Activated T-helper 2 cell treated with anti-CD3 and anti-CD28 coated beads, Interferon-gamma antibody, Interleukin-2, Interleukin-4, amounts not matched to agents 10 μg/mL and 5 μg/mL and 100 μg/mL, durations not matched to agents 14 hours and 24 hours and 36 hours (primary cell): ENCODE data around the gene ZBTB2. TPM values are rescaled to one million over a fixed set of nuclear protein-coding genes. Genes with fewer than 3 reads are reported as not detected.

Experiments
- DNase-seq: peaks from one replicate; pipeline ENCODE4 v3.0.0; 2021; ENCODE audit warnings: low spot score
- H3K27ac Mint-ChIP-seq: one replicate; pipeline ENCODE4 v1.8.0; 2021; ENCODE audit warnings: mixed read lengths
- H3K27me3 Mint-ChIP-seq: one replicate; pipeline ENCODE4 v1.8.0; 2021; ENCODE audit warnings: low read depth, mixed read lengths
- H3K36me3 Mint-ChIP-seq: one replicate; pipeline ENCODE4 v1.8.0; 2021; ENCODE audit warnings: low read depth, mixed read lengths
- H3K4me1 Mint-ChIP-seq: one replicate; pipeline ENCODE4 v1.8.0; 2021; ENCODE audit warnings: low read depth, mixed read lengths
- H3K4me3 Mint-ChIP-seq: one replicate; pipeline ENCODE4 v1.8.0; 2021; ENCODE audit warnings: low read depth, mild to moderate bottlenecking, moderate library complexity, mixed read lengths
- H3K9me3 Mint-ChIP-seq: one replicate; pipeline ENCODE4 v1.8.0; 2021; ENCODE audit warnings: mixed read lengths
- intact Hi-C: fragments of 100-400 bp; cut with micrococcal nuclease; formaldehyde crosslinking; loops from one replicate; pipeline ENCODE4 v1.15.1; 2023
- total RNA-seq: library from RNA; stranded (reverse); gene quantifications from 2 replicates; pipeline ENCODE4 v1.2.3, GENCODE V29; 2022

The ZBTB2 gene
- total RNA-seq, result 19.1 and 19.7 TPM in 2 replicates

- Mint-ChIP-seq H3K4me1 (peaks cover 48% of the 10 kb centered on the region), H3K36me3 (peaks cover 37% of the 10 kb centered on the region), H3K9me3 (no peaks in the 10 kb centered on the region), H3K27me3 (no peaks in the 10 kb centered on the region), H3K27ac (peak within 1 kb of the TSS; percentile 95), H3K4me3 (peak within 1 kb of the TSS; percentile 93)
- peak; percentile 57 for DNase-seq
- intact Hi-C loops, result loop anchor here (2.0 to 10.0 kb wide), 3 partner anchors 524 to 1591 kb away; partner anchors contain the start of genes FBXO5 and MTHFD1L
Measured at GRCh38 chr6:151391471-151392413, at the start of gene ZBTB2. Gene ZBTB2 (minus strand): TSS chr6:151391559. CDS start chr6:151373637, 17,922 bp downstream.

GRCh38 chr6:151440930-151441329, 49.6 kb upstream of the ZBTB2 start:
- H3K9me3 Mint-ChIP-seq, result no peaks in the 10 kb centered on the region
- no peak overlapping the region for H3K27ac Mint-ChIP-seq
- peaks cover 22% of the 10 kb centered on the region for H3K4me1 Mint-ChIP-seq
- no peaks in the 10 kb centered on the region for H3K27me3 Mint-ChIP-seq
- H3K4me3 Mint-ChIP-seq, result no peak overlapping the region
- intact Hi-C loops, result loop anchor here (2.0 kb wide), 1 partner anchor 36 kb away; no protein-coding TSS in a partner anchor
- H3K36me3 Mint-ChIP-seq, result peaks cover 18% of the 10 kb centered on the region
- no peak for DNase-seq

GRCh38 chr6:151440498-151440897, 49.1 kb upstream of the ZBTB2 start:
- peaks cover 22% of the 10 kb centered on the region for H3K4me1 Mint-ChIP-seq

GRCh38 chr6:151437401-151437800, 46.0 kb upstream of the ZBTB2 start:
- no peak overlapping the region for H3K4me3 Mint-ChIP-seq
- no peak overlapping the region for H3K27ac Mint-ChIP-seq
- intact Hi-C loops, result no loop called here
- no peaks in the 10 kb centered on the region for H3K9me3 Mint-ChIP-seq
- DNase-seq, result no peak
- H3K4me1 Mint-ChIP-seq, result peaks cover 18% of the 10 kb centered on the region
- peaks cover 12% of the 10 kb centered on the region for H3K36me3 Mint-ChIP-seq
- no peaks in the 10 kb centered on the region for H3K27me3 Mint-ChIP-seq

More at GRCh38 chr6:151440498-151440897, 49.1 kb upstream of the ZBTB2 start:
- no peak overlapping the region for H3K27ac Mint-ChIP-seq
- no peak overlapping the region for H3K4me3 Mint-ChIP-seq
- no peaks in the 10 kb centered on the region for H3K27me3 Mint-ChIP-seq
- peaks cover 18% of the 10 kb centered on the region for H3K36me3 Mint-ChIP-seq
- no peak for DNase-seq
- intact Hi-C loops, result loop anchor here (2.0 kb wide), 1 partner anchor 36 kb away; no protein-coding TSS in a partner anchor
- no peaks in the 10 kb centered on the region for H3K9me3 Mint-ChIP-seq

- no peak overlapping the region for H3K4me3 Mint-ChIP-seq
- DNase-seq, result no peak
- peaks cover 16% of the 10 kb centered on the region for H3K36me3 Mint-ChIP-seq
- no peaks in the 10 kb centered on the region for H3K27me3 Mint-ChIP-seq
- H3K9me3 Mint-ChIP-seq, result no peaks in the 10 kb centered on the region
- peaks cover 16% of the 10 kb centered on the region for H3K4me1 Mint-ChIP-seq
- H3K27ac Mint-ChIP-seq, result no peak overlapping the region
- intact Hi-C loops, result no loop called here
Measured at GRCh38 chr6:151436802-151437201, 45.4 kb upstream of the ZBTB2 start.

GRCh38 chr6:151436300-151436699, 44.9 kb upstream of the ZBTB2 start:
- Mint-ChIP-seq H3K27ac (no peak overlapping the region), H3K4me1 (peaks cover 16% of the 10 kb centered on the region), H3K4me3 (no peak overlapping the region), H3K9me3 (no peaks in the 10 kb centered on the region), H3K27me3 (no peaks in the 10 kb centered on the region), H3K36me3 (peaks cover 16% of the 10 kb centered on the region)
- no peak for DNase-seq
- intact Hi-C loops, result no loop called here

GRCh38 chr6:151434369-151434768, 43.0 kb upstream of the ZBTB2 start:
- no peak for DNase-seq
- peaks cover 33% of the 10 kb centered on the region for H3K36me3 Mint-ChIP-seq
- H3K4me1 Mint-ChIP-seq, result peaks cover 10% of the 10 kb centered on the region
- no peaks in the 10 kb centered on the region for H3K27me3 Mint-ChIP-seq
- no peak overlapping the region for H3K4me3 Mint-ChIP-seq
- intact Hi-C loops, result no loop called here
- no peak overlapping the region for H3K27ac Mint-ChIP-seq
- no peaks in the 10 kb centered on the region for H3K9me3 Mint-ChIP-seq

- DNase-seq, result no peak
- no peak overlapping the region for H3K4me3 Mint-ChIP-seq
- peaks cover 34% of the 10 kb centered on the region for H3K36me3 Mint-ChIP-seq
- intact Hi-C loops, result no loop called here
- no peaks in the 10 kb centered on the region for H3K9me3 Mint-ChIP-seq
- no peaks in the 10 kb centered on the region for H3K27me3 Mint-ChIP-seq
- peaks cover 8% of the 10 kb centered on the region for H3K4me1 Mint-ChIP-seq
- no peak overlapping the region for H3K27ac Mint-ChIP-seq
Measured at GRCh38 chr6:151432651-151433050, 41.3 kb upstream of the ZBTB2 start.

GRCh38 chr6:151431337-151431736, 40.0 kb upstream of the ZBTB2 start:
- intact Hi-C loops, result no loop called here
- Mint-ChIP-seq H3K27ac (no peak overlapping the region), H3K9me3 (no peaks in the 10 kb centered on the region), H3K36me3 (peaks cover 38% of the 10 kb centered on the region), H3K27me3 (no peaks in the 10 kb centered on the region), H3K4me1 (peaks cover 2% of the 10 kb centered on the region), H3K4me3 (no peak overlapping the region)
- no peak for DNase-seq

GRCh38 chr6:151430886-151431285, 39.5 kb upstream of the ZBTB2 start:
- intact Hi-C loops, result no loop called here
- H3K4me1 Mint-ChIP-seq, result no peaks in the 10 kb centered on the region
- H3K4me3 Mint-ChIP-seq, result no peak overlapping the region
- H3K27ac Mint-ChIP-seq, result no peak overlapping the region
- DNase-seq, result no peak
- no peaks in the 10 kb centered on the region for H3K9me3 Mint-ChIP-seq
- no peaks in the 10 kb centered on the region for H3K27me3 Mint-ChIP-seq
- peaks cover 43% of the 10 kb centered on the region for H3K36me3 Mint-ChIP-seq

GRCh38 chr6:151428093-151428735, 36.9 kb upstream of the ZBTB2 start:
- Mint-ChIP-seq H3K36me3 (peaks cover 57% of the 10 kb centered on the region), H3K27ac (no peak overlapping the region), H3K27me3 (no peaks in the 10 kb centered on the region), H3K4me1 (no peaks in the 10 kb centered on the region), H3K4me3 (no peak overlapping the region), H3K9me3 (no peaks in the 10 kb centered on the region)
- no peak for DNase-seq
- intact Hi-C loops, result no loop called here

- Mint-ChIP-seq H3K4me1 (no peaks in the 10 kb centered on the region), H3K27ac (no peak overlapping the region), H3K9me3 (no peaks in the 10 kb centered on the region), H3K27me3 (no peaks in the 10 kb centered on the region), H3K4me3 (no peak overlapping the region), H3K36me3 (peaks cover 44% of the 10 kb centered on the region)
- intact Hi-C loops, result no loop called here
- no peak for DNase-seq
Measured at GRCh38 chr6:151425561-151425960, 34.2 kb upstream of the ZBTB2 start.

- Mint-ChIP-seq H3K27ac (no peak overlapping the region), H3K9me3 (no peaks in the 10 kb centered on the region), H3K36me3 (peaks cover 32% of the 10 kb centered on the region), H3K4me3 (no peak overlapping the region), H3K27me3 (no peaks in the 10 kb centered on the region), H3K4me1 (no peaks in the 10 kb centered on the region)
- intact Hi-C loops, result no loop called here
- DNase-seq, result no peak
Measured at GRCh38 chr6:151422981-151423380, 31.6 kb upstream of the ZBTB2 start.
